Peyer's patch (tissue), 4 donors: ENCODE results near the gene DSCAML1. TPM values are rescaled to one million over a fixed set of nuclear protein-coding genes. Genes with fewer than 3 reads are reported as not detected.

Source experiments
- DNase-seq, 3 donors: peaks; one replicate each; pipeline ENCODE4 v3.0.0-alpha.2; 2017 to 2019
- H3K27ac ChIP-seq, 4 donors: fragments of 200-600 bp; sonication (generic); one replicate each; pipeline ENCODE4 v1.5.1; 2016 to 2019
- H3K27me3 ChIP-seq, 2 donors: fragments of 200-600 bp; sonication (generic); one replicate each; pipeline ENCODE4 v1.5.1; 2019
- H3K36me3 ChIP-seq, 3 donors: fragments of 200-600 bp; sonication (generic); one replicate each; pipeline ENCODE4 v1.5.1; 2016 to 2019
- H3K4me1 ChIP-seq, 4 donors: fragments of 200-600 bp; sonication (generic); one replicate each; pipeline ENCODE4 v1.5.1; 2016 to 2019
- H3K4me3 ChIP-seq, 4 donors: fragments of 200-600 bp; sonication (generic); 1 replicate in 3 of 4; 2 replicates in 1 of 4; pipeline ENCODE4 v1.5.1; 2016 to 2019; ENCODE audit warnings: mild to moderate bottlenecking in 1 of 4
- H3K9me3 ChIP-seq, 4 donors: fragments of 200-600 bp; sonication (generic); one replicate each; pipeline ENCODE4 v1.5.1; 2016 to 2019; ENCODE audit warnings: mild to moderate bottlenecking in 1 of 4
- CTCF ChIP-seq, 6 experiments: fragments of 450-650 bp in 4 of 6; fragments of 200-600 bp in 2 of 6; sonication (generic) in 1 of 6; IDR thresholded peaks; one replicate each; pipeline ENCODE4 v1.5.1; 2017 to 2019; ENCODE audit warnings: antibody characterized with exemption in 6 of 6, mild to moderate bottlenecking in 3 of 6, moderate library complexity in 1 of 6
- POLR2A ChIP-seq, 2 donors: fragments of 450-650 bp; IDR thresholded peaks; one replicate each; pipeline ENCODE4 v1.5.1; 2017; ENCODE audit warnings: antibody characterized with exemption in 2 of 2, mild to moderate bottlenecking in 2 of 2, moderate library complexity in 2 of 2
- total RNA-seq, 4 donors: library from RNA; depleted of rRNA; stranded (reverse); fragments of >200 nt; gene quantifications; one replicate each; pipeline ENCODE4 v1.1.0, GENCODE V29; 2016

The DSCAML1 gene
- total RNA-seq, 4 donors from 2014 or later = 0.18 to 5.8 (median 2.9) TPM

- Histone ChIP-seq H3K9me3 (no peaks in the 10 kb centered on the region), H3K4me3 (no peak overlapping the region), H3K27me3 (no peaks in the 10 kb centered on the region), H3K36me3 (no peaks in the 10 kb centered on the region), H3K4me1 (no peaks in the 10 kb centered on the region), H3K27ac (no peak overlapping the region)
- no peak for DNase-seq
- TF ChIP-seq POLR2A (IDR thresholded peaks at IDR 0.05) (no peak), CTCF (IDR thresholded peaks at IDR 0.05) (no peak)
Measured at GRCh38 chr11:117693344-117693743, 103.7 kb downstream of the DSCAML1 start.

- Histone ChIP-seq H3K27me3 (no peaks in the 10 kb centered on the region), H3K27ac (no peak overlapping the region), H3K4me1 (no peaks in the 10 kb centered on the region), H3K9me3 (no peaks in the 10 kb centered on the region), H3K36me3 (no peaks in the 10 kb centered on the region), H3K4me3 (no peak overlapping the region)
- no peak for TF ChIP-seq POLR2A (IDR thresholded peaks at IDR 0.05)
- no peak for TF ChIP-seq CTCF (IDR thresholded peaks at IDR 0.05)
- DNase-seq = no peak
Measured at GRCh38 chr11:117691516-117691915, 105.5 kb downstream of the DSCAML1 start.

GRCh38 chr11:117691218-117691514 is 105.8 kb downstream of the DSCAML1 start:
- TF ChIP-seq CTCF (IDR thresholded peaks at IDR 0.05) (no peak), POLR2A (IDR thresholded peaks at IDR 0.05) (no peak)
- Histone ChIP-seq H3K9me3 (no peaks in the 10 kb centered on the region), H3K36me3 (no peaks in the 10 kb centered on the region), H3K4me1 (peaks cover 0 to 3% (median 0%) of the 10 kb centered on the region in 4 donors), H3K4me3 (no peak overlapping the region), H3K27ac (no peak overlapping the region), H3K27me3 (no peaks in the 10 kb centered on the region)
- no peak for DNase-seq

GRCh38 chr11:117690484-117691217 is 106.4 kb downstream of the DSCAML1 start:
- H3K9me3 ChIP-seq = no peaks in the 10 kb centered on the region
- no peak overlapping the region for H3K4me3 ChIP-seq
- H3K27ac ChIP-seq = no peak overlapping the region
- no peak for DNase-seq
- H3K36me3 ChIP-seq = no peaks in the 10 kb centered on the region
- no peaks in the 10 kb centered on the region for H3K27me3 ChIP-seq
- no peak for TF ChIP-seq CTCF (IDR thresholded peaks at IDR 0.05)
- TF ChIP-seq POLR2A (IDR thresholded peaks at IDR 0.05) = no peak
- H3K4me1 ChIP-seq = peaks cover 0 to 8% (median 0%) of the 10 kb centered on the region in 4 donors

- Histone ChIP-seq H3K4me1 (peaks cover 0 to 17% (median 2%) of the 10 kb centered on the region in 4 donors), H3K9me3 (no peaks in the 10 kb centered on the region), H3K27ac (no peak overlapping the region), H3K27me3 (no peaks in the 10 kb centered on the region), H3K4me3 (no peak overlapping the region), H3K36me3 (no peaks in the 10 kb centered on the region)
- TF ChIP-seq POLR2A (IDR thresholded peaks at IDR 0.05) (no peak), CTCF (IDR thresholded peaks at IDR 0.05) (no peak)
- no peak for DNase-seq
Measured at GRCh38 chr11:117688255-117688797, 108.7 kb downstream of the DSCAML1 start.
